IMR-90 (cell line): ENCODE results near the gene OSTN.

Experiments
- BHLHE40 ChIP-seq: fragments of 150-350 bp; IDR thresholded peaks from 2 replicates; pipeline ENCODE4 v1.6.1; 2016; ENCODE audit warnings: mild to moderate bottlenecking, low read depth, low read length
- CEBPB ChIP-seq: IDR thresholded peaks from 2 replicates; pipeline ENCODE4 v1.6.1; 2012; ENCODE audit warnings: low read depth, low read length, improper control_type of control experiment
- CHD1 ChIP-seq: IDR thresholded peaks from 2 replicates; pipeline ENCODE4 v1.6.1; 2012; ENCODE audit warnings: low read depth, low read length, improper control_type of control experiment
- FOS ChIP-seq: fragments of 150-350 bp; IDR thresholded peaks from 2 replicates; pipeline ENCODE4 v1.6.1; 2016; ENCODE audit warnings: low read depth, low read length
- MAZ ChIP-seq: IDR thresholded peaks from 2 replicates; pipeline ENCODE4 v1.6.1; 2012; ENCODE audit warnings: low read depth, mild to moderate bottlenecking, low read length, improper control_type of control experiment, moderate library complexity, borderline replicate concordance
- MXI1 ChIP-seq: IDR thresholded peaks from 2 replicates; pipeline ENCODE4 v1.6.1; 2012; ENCODE audit warnings: low read depth, mild to moderate bottlenecking, low read length, moderate library complexity, borderline replicate concordance
- NFE2L2 ChIP-seq: fragments of 150-350 bp; IDR thresholded peaks from 2 replicates; pipeline ENCODE4 v1.6.1; 2016; ENCODE audit warnings: low read depth, mild to moderate bottlenecking, low read length
- POLR2A ChIP-seq: IDR thresholded peaks from 2 replicates; pipeline ENCODE4 v1.6.1; 2012; ENCODE audit warnings: mild to moderate bottlenecking, low read depth, low read length
- RAD21 ChIP-seq: IDR thresholded peaks from 2 replicates; pipeline ENCODE4 v1.6.1; 2012; ENCODE audit warnings: low read length, improper control_type of control experiment
- RCOR1 ChIP-seq: IDR thresholded peaks from 2 replicates; pipeline ENCODE4 v1.6.1; 2012; ENCODE audit warnings: mild to moderate bottlenecking, low read length, improper control_type of control experiment; ENCODE audit not compliant: insufficient replicate concordance
- RFX5 ChIP-seq: IDR thresholded peaks from 2 replicates; pipeline ENCODE4 v1.8.0; 2012; ENCODE audit warnings: low read depth, mild to moderate bottlenecking, low read length, moderate library complexity
- SMC3 ChIP-seq: fragments of 150-350 bp; IDR thresholded peaks from 2 replicates; pipeline ENCODE4 v1.6.1; 2016; ENCODE audit warnings: low read depth, mild to moderate bottlenecking, antibody characterized with exemption, low read length, moderate library complexity
- TF ChIP-seq, protein P1 (sequence below): conservative IDR thresholded peaks from 2 replicates; pipeline ENCODE4 v1.5.1; 2012; ENCODE audit warnings: mild to moderate bottlenecking, low read depth, low read length, improper control_type of control experiment

DNA sequence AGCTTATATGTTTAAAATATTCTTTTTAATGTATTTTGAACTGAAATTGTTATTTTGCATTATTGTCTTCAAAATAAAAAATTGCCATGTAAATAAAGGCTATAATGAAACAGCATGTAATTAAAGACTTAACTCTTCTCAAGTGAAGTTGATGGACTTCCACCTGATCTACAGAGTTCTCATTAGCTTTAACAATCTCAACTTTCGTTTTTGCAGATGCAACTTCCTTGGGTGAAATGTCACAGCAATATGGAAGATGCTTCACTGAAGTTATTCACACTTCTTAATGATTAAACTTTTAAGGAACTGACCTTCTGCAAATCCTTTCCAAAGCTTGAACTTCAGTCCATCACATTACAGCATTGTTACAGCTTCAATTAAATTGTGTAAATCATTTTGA, 63.6 kb downstream of the OSTN start:
- TF ChIP-seq POLR2A: no peak
- TF ChIP-seq, protein P1, sequence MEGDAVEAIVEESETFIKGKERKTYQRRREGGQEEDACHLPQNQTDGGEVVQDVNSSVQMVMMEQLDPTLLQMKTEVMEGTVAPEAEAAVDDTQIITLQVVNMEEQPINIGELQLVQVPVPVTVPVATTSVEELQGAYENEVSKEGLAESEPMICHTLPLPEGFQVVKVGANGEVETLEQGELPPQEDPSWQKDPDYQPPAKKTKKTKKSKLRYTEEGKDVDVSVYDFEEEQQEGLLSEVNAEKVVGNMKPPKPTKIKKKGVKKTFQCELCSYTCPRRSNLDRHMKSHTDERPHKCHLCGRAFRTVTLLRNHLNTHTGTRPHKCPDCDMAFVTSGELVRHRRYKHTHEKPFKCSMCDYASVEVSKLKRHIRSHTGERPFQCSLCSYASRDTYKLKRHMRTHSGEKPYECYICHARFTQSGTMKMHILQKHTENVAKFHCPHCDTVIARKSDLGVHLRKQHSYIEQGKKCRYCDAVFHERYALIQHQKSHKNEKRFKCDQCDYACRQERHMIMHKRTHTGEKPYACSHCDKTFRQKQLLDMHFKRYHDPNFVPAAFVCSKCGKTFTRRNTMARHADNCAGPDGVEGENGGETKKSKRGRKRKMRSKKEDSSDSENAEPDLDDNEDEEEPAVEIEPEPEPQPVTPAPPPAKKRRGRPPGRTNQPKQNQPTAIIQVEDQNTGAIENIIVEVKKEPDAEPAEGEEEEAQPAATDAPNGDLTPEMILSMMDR: no peak
- no peak for TF ChIP-seq CHD1
- no peak for TF ChIP-seq FOS
- TF ChIP-seq RFX5: no peak
- TF ChIP-seq SMC3: no peak
- no peak for TF ChIP-seq MXI1
- no peak for TF ChIP-seq BHLHE40
- TF ChIP-seq MAZ: no peak
- TF ChIP-seq RAD21: no peak
- TF ChIP-seq RCOR1: no peak
- no peak for TF ChIP-seq CEBPB
- TF ChIP-seq NFE2L2: no peak
